Measurements from ENCODE around the gene RAB7A.
"Not testable (repeated sequence)": the region's sequence is repeated elsewhere in the genome, so short reads cannot be mapped to it uniquely, and the experiment has no call there.

RAB7A gene

GRCh38 chr3:128760881-128761280 is 34.9 kb downstream of the RAB7A start:
- no peak for DNase-seq

- DNase-seq, result no peak
Observed at GRCh38 chr3:128761392-128761791, 35.4 kb downstream of the RAB7A start.

- DNase-seq, result no peak
Observed at GRCh38 chr3:128763967-128764366, 38.0 kb downstream of the RAB7A start.

- no peak for DNase-seq
Observed at GRCh38 chr3:128764863-128765262, 38.9 kb downstream of the RAB7A start.

GRCh38 chr3:128767094-128767750 is 41.2 kb downstream of the RAB7A start:
- no peak for DNase-seq

GRCh38 chr3:128768471-128768870 is 42.5 kb downstream of the RAB7A start:
- no peak for DNase-seq

GRCh38 chr3:128770387-128770786 is 44.4 kb downstream of the RAB7A start:
- DNase-seq, result no peak

- not testable (repeated sequence) for DNase-seq
Observed at GRCh38 chr3:128773189-128773588, 47.2 kb downstream of the RAB7A start.

- not testable (repeated sequence) for DNase-seq
Observed at GRCh38 chr3:128773592-128773991, 47.6 kb downstream of the RAB7A start.

GRCh38 chr3:128775241-128775640 is 49.3 kb downstream of the RAB7A start:
- DNase-seq, result no peak

- no peak for DNase-seq
Observed at GRCh38 chr3:128775906-128776542, 50.0 kb downstream of the RAB7A start.

- DNase-seq, result no peak
Observed at GRCh38 chr3:128780101-128780837, 54.3 kb downstream of the RAB7A start.

- no peak for DNase-seq
Observed at GRCh38 chr3:128781164-128781563, 55.2 kb downstream of the RAB7A start.

GRCh38 chr3:128782282-128783146 is 56.5 kb downstream of the RAB7A start:
- no peak for DNase-seq

GRCh38 chr3:128783774-128784173 is 57.8 kb downstream of the RAB7A start:
- DNase-seq, result no peak

GRCh38 chr3:128784232-128784631 is 58.2 kb downstream of the RAB7A start:
- no peak for DNase-seq

- no peak for DNase-seq
Observed at GRCh38 chr3:128784843-128785242, 58.9 kb downstream of the RAB7A start.

GRCh38 chr3:128786434-128787020 is 60.5 kb downstream of the RAB7A start:
- no peak for DNase-seq

GRCh38 chr3:128787256-128788253 is 61.6 kb downstream of the RAB7A start:
- DNase-seq, result no peak

GRCh38 chr3:128788268-128788869 is 62.4 kb downstream of the RAB7A start:
- no peak for DNase-seq
